Renal cortex interstitium (tissue), 15 donors: ENCODE data around the gene NDRG3. TPM values are rescaled to one million over a fixed set of nuclear protein-coding genes. Genes with fewer than 3 reads are reported as not detected.
A peak's percentile ranks its signal among the peaks of the same experiment; 100 is the strongest.

ENCODE experiments used
- DNase-seq, 11 donors: peaks; one replicate each; pipeline ENCODE4 v3.0.0-alpha.2; 2013; ENCODE audit warnings: low read depth in 9 of 11, low spot score in 4 of 11; ENCODE audit errors: extremely low read depth in 1 of 11
- long read RNA-seq, 16 experiments: transcript quantifications; one replicate each; lab custom pipeline, GENCODE V29; 2026
- polyA plus RNA-seq, 3 donors: library from polyadenylated mRNA; unstranded; fragments of 120-200 nt; gene quantifications; one replicate each; pipeline ENCODE4 v1.2.1, GENCODE V29; 2013; ENCODE audit not compliant: insufficient read length in 3 of 3

The NDRG3 gene
- polyA plus RNA-seq: 10 to 100 TPM; 30.9 to 34.9 (median 31.5) TPM
- long read RNA-seq, donor 1, partial matches to known transcripts: 0 of 4 reads
- long read RNA-seq, donor 1, other reads (novel, unspliced or antisense): 0 of 4 reads
- long read RNA-seq, donor 2, partial matches to known transcripts: 0 of 3 reads
- long read RNA-seq, donor 2, other reads (novel, unspliced or antisense): 0 of 3 reads
- long read RNA-seq, donor 3, transcript NDRG3-201 (16 exons, 2,964 nt): major isoform, 10 of 11 reads
- long read RNA-seq, donor 3, partial matches to known transcripts: 0 of 11 reads
- long read RNA-seq, donor 3, other reads (novel, unspliced or antisense): 0 of 11 reads
- long read RNA-seq, donor 4, partial matches to known transcripts: 0 of 3 reads
- long read RNA-seq, donor 4, other reads (novel, unspliced or antisense): 0 of 3 reads
- long read RNA-seq, donor 5, transcript NDRG3-201 (16 exons, 2,964 nt): major isoform, 8 of 72 reads
- long read RNA-seq, donor 5, partial matches to known transcripts: 64 of 72 reads
- long read RNA-seq, donor 5, other reads (novel, unspliced or antisense): 0 of 72 reads
- long read RNA-seq, donor 6, transcript NDRG3-201 (16 exons, 2,964 nt): major isoform, 7 of 7 reads
- long read RNA-seq, donor 6, partial matches to known transcripts: 0 of 7 reads
- long read RNA-seq, donor 6, other reads (novel, unspliced or antisense): 0 of 7 reads
- long read RNA-seq, donor 7, transcript NDRG3-201 (16 exons, 2,964 nt): major isoform, 6 of 6 reads
- long read RNA-seq, donor 7, partial matches to known transcripts: 0 of 6 reads
- long read RNA-seq, donor 7, other reads (novel, unspliced or antisense): 0 of 6 reads
- long read RNA-seq, donor 8, transcript NDRG3-201 (16 exons, 2,964 nt): major isoform, 12 of 12 reads
- long read RNA-seq, donor 8, partial matches to known transcripts: 0 of 12 reads
- long read RNA-seq, donor 8, other reads (novel, unspliced or antisense): 0 of 12 reads
- long read RNA-seq, donor 9, partial matches to known transcripts: 23 of 26 reads
- long read RNA-seq, donor 9, other reads (novel, unspliced or antisense): 0 of 26 reads
- long read RNA-seq, donor 10, transcript NDRG3-201 (16 exons, 2,964 nt): major isoform, 6 of 6 reads
- long read RNA-seq, donor 10, partial matches to known transcripts: 0 of 6 reads
- long read RNA-seq, donor 10, other reads (novel, unspliced or antisense): 0 of 6 reads
- long read RNA-seq, donor 11, partial matches to known transcripts: 0 of 2 reads
- long read RNA-seq, donor 11, other reads (novel, unspliced or antisense): 0 of 2 reads
- long read RNA-seq, donor 12, transcript NDRG3-201 (16 exons, 2,964 nt): major isoform, 6 of 6 reads
- long read RNA-seq, donor 12, partial matches to known transcripts: 0 of 6 reads
- long read RNA-seq, donor 12, other reads (novel, unspliced or antisense): 0 of 6 reads
- long read RNA-seq, donor 13, transcript NDRG3-201 (16 exons, 2,964 nt): major isoform, 8 of 9 reads
- long read RNA-seq, donor 13, partial matches to known transcripts: 0 of 9 reads
- long read RNA-seq, donor 13, other reads (novel, unspliced or antisense): 0 of 9 reads
- long read RNA-seq, donor 14, transcript NDRG3-201 (16 exons, 2,964 nt): major isoform, 6 of 6 reads
- long read RNA-seq, donor 14, partial matches to known transcripts: 0 of 6 reads
- long read RNA-seq, donor 14, other reads (novel, unspliced or antisense): 0 of 6 reads
- long read RNA-seq, donor 15, partial matches to known transcripts: 0 of 2 reads
- long read RNA-seq, donor 15, other reads (novel, unspliced or antisense): 0 of 2 reads
- long read RNA-seq, donor 16, transcript NDRG3-201 (16 exons, 2,964 nt): major isoform, 16 of 17 reads
- long read RNA-seq, donor 16, partial matches to known transcripts: 0 of 17 reads
- long read RNA-seq, donor 16, other reads (novel, unspliced or antisense): 0 of 17 reads

GRCh38 chr20:36745927-36746659, at the start of gene NDRG3:
Gene NDRG3, minus strand, starts transcription at chr20:36746090. Its CDS starts 24,355 bp downstream, at chr20:36721735.
- DNase-seq: peak; percentile 73 to 94 (median 89)

- no peak for DNase-seq
Observed at GRCh38 chr20:36794116-36794474, 48.2 kb upstream of the NDRG3 start.

- no peak for DNase-seq
Observed at GRCh38 chr20:36793294-36794115, 47.6 kb upstream of the NDRG3 start.

DNA sequence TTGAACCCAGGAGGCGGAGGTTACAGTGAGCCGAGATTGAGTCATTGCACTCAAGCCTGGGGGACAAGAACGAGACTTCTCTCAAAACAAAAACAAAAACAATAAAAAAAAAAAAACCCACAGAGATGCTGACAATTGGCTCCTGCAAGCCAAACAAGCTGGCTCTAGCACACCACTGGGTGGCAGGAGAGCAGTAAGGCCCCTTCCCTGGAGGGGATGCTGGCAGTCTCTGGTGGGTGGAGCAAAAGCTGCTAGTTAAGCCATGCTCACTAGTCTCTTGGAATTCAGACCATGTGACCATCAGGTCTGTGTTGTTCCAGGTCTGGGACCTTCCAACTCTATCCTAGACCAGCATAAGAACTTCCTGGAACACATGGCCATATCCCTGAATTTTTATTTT, 46.5 kb upstream of the NDRG3 start:
- peak in 10 of 11 donors; percentile 35 to 86 (median 62) for DNase-seq

DNA sequence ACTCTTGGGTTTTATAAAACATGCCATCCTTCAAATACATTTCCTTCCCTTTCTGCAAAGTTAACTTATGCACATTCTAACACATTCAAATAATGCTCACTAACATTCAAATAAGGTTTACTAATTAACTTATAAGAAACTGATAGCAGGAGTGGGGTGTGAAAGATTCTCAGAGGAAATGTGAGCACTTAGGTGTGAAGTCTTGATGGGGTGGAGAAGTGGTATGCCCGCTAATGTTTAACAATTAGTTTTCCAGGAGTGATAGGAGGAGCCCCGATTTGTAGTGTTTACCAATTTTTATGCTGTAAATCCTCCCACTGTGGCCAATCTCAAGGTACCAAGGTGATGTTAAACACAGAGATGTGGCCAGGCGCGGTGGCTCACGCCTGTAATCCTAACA, 46.0 kb upstream of the NDRG3 start:
- DNase-seq: no peak

DNA sequence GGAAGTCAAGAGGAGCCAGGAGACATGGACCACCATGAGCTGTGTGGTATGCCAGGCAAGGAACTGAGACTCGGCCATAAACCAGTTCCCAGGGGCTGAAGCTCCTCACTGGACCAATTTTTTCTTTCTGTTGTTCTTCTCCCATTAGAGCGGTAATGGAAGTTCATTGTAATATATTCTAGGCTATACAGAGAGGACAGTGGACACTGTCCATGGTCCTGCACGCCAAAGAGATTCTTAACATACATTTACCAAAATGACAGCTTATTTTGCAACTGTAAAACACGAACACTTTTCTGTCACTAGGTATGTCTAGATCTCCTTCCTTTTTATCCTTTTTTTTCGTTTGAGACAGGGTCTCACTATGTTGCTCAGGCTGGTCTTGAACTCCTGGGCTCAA, 40.8 kb upstream of the NDRG3 start:
- DNase-seq: no peak

- no peak for DNase-seq
Observed at GRCh38 chr20:36786246-36786645, 40.4 kb upstream of the NDRG3 start.

- DNase-seq: no peak
Observed at GRCh38 chr20:36785308-36785707, 39.4 kb upstream of the NDRG3 start.

DNA sequence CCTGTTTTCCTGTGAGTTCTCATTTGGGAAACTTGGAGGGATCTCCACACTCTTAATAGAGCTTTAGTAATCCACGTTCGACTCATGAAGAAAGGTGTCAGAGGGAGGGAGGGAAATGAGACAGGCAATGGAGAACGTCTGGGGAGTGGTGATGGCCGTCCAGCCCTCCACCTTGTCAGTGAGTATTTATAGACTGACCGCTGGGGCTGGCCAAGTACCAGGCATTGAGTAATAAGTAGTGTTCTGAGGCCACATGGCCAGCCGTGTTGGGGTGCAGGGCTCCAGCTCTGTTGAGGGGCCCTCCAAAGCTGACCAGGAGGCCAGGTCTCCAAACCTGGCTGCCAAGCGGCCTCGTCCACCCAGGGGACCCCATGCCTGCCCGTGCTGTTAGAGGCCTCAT, 39.0 kb upstream of the NDRG3 start:
- DNase-seq: no peak

DNA sequence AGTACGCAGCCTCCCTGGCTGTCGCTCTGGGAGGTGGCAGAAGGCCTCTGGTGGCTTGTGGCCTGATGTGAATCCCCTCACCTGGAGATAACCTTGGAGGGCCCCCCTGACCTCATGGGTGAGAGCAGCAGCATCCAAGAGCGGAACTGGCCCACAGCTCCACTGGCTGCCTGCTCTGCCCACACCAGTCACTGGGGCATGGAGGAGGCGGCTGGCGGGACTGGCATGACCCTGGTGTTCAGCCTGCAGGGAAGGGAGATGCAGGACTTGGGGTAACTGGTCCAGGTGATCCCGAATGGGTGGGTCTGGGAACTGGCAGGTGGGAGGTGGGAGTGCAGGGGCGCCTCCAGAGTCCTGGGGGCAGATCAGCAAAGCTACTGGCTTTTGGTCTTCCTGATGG, 38.2 kb upstream of the NDRG3 start:
- DNase-seq: no peak

DNA sequence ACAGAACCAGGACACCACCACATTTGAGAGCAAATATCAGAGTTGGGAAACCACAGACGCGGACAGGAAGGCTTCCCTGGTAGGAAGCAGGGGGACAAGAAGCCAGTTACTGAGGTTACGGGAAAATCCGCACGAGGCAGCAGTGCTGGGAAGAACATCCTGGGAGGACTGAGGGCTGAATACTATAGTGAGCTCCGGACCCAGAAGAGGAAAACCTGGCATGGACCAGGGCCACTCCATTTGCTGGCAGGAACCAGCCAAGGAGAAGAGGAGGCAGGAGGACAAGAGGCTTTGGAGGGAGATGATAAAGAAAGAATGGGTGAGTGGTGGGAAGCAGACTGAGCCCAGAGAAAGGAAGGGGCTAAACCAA, 33.8 kb upstream of the NDRG3 start:
- no peak for DNase-seq

DNA sequence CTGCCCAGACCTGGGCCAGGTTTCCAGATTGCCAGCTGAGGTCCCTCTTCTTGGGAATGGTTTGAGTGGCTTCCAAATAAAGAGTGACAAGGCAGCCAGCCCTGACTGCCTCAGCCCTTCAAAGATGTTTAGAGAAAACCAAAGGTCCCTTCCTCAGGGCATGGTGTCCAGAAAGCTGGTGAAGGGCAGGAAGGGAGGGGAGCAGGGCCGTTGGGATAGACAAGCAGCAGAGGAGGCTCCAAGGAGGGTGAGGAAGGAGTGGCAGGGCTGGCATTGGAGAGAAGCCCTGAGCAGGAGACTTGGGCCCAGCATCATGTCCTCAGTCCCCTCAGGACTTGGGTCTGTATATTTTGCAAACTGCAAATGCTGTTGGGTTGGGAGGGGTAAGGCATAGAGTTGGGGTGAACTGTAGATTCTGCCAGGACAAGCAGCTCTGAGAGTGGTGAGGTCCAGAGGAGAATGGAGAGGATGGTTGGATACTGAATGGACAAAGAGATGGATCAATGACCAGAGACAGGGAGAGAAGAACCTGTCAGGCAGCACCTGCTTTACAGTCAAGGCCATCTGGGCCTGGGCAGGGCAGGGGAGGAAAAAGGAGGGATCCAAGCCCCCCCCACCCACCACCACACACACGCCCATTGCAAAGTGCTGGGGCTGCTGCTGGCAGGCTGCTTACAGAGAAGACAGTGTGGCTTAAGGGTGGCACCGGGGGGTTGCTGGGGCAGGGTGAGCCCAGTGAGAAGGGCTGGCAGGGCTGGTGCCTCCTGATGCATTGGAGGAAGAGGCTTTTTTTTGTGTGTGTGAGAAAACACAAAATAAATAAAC, 33.2 kb upstream of the NDRG3 start:
- no peak for DNase-seq

DNA sequence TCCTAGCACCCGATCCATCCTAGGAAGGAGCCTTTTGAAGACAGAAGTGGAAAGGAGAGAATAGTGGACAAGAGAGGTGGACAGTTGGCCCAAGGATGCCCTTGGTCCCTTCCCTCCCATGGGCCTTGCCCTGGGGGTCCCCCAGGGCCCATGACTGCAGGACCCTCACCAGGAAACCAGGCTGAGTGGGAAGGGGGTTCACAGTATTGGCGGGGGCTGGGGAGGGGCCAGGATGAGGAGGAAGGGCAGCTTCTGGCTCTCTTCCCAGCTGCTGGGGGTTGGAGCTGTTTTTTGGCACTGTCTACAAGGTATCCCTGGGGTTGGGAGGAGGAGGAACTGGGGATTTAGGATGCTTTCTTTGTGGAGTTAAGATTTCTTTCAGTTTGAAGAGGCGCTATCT, 31.7 kb upstream of the NDRG3 start:
- no peak for DNase-seq

DNA sequence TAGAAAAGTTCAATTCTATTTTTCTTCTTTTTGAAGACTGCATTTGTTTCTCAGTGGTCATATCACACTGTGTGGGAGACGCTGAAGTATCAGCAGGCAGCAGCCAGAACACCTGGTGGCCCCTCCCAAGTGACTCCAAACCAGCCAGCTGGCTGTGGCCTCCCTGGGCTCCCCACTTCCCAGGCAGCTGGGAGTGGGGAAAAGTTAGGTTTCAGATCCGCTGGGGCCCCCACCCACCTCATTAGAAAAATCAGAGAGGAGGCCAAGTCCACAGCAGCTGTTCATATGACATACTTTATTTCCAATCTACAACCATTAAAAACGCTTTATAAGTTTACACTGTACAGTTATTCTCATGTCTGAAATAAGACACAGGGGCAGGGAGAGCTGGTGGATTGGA, 31.3 kb upstream of the NDRG3 start:
- no peak for DNase-seq

DNA sequence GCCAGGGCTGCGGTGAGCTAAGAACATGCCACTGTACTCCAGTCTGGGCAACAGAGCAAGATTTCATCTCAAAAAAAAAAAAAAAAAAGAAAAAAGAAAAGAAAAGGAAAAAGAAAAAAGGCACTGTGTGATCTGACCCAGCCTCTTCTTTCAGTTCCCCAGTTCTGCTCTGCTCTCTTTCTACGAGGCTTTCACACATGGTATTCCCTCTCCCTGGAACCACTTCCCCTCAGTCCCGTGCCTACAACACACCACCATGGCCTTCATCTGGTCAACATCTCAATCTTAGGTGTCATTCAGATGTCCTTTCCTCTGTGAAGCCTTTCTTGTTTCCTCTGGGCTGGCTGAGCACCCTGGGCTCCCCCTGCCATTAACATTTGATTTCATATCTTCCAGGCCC, 29.9 kb upstream of the NDRG3 start:
- no peak for DNase-seq

- no peak for DNase-seq
Observed at GRCh38 chr20:36775196-36775595, 29.3 kb upstream of the NDRG3 start.
